Right lobe of liver (tissue), 6 donors: ENCODE data around the gene FBXL17. TPM values are rescaled to one million over a fixed set of nuclear protein-coding genes. Genes with fewer than 3 reads are reported as not detected.
"Not testable (repeated sequence)": the region's sequence is repeated elsewhere in the genome, so short reads cannot be mapped to it uniquely, and the experiment has no call there.

Experiments
- ATAC-seq, 4 donors: fragments of 200-7000 bp; cut with Tn5 transposase; one replicate each; pipeline ENCODE4 v1.9.1; 2020; ENCODE audit warnings: mild to moderate bottlenecking in 4 of 4, moderate library complexity in 4 of 4
- DNase-seq, 3 donors: peaks; one replicate each; pipeline ENCODE4 v3.0.0-alpha.2; 2020
- H3K27ac ChIP-seq, 3 donors: fragments of 200-600 bp; one replicate each; pipeline ENCODE4 v1.8.0; 2022
- H3K27me3 ChIP-seq, 2 donors: fragments of 200-600 bp; one replicate each; pipeline ENCODE4 v1.8.0; 2022
- H3K36me3 ChIP-seq, 4 donors: fragments of 200-600 bp; sonication (generic) in 1 of 4; one replicate each; pipeline versions ENCODE4 v1.5.1 to v1.8.0; 2017 to 2022; ENCODE audit warnings: control low read depth in 1 of 4
- H3K4me1 ChIP-seq, 4 donors: fragments of 200-600 bp; sonication (generic) in 1 of 4; one replicate each; pipeline versions ENCODE4 v1.5.1 to v1.8.0; 2017 to 2022; ENCODE audit warnings: control low read depth in 1 of 4
- H3K4me3 ChIP-seq, 3 donors: fragments of 200-600 bp; one replicate each; pipeline ENCODE4 v1.8.0; 2022
- H3K9me3 ChIP-seq, 4 donors: fragments of 200-600 bp; sonication (generic) in 1 of 4; one replicate each; pipeline versions ENCODE4 v1.5.1 to v1.8.0; 2017 to 2022; ENCODE audit warnings: control low read depth in 1 of 4
- POLR2A ChIP-seq: fragments of 450-650 bp; IDR thresholded peaks from one replicate; pipeline ENCODE4 v1.6.1; 2017; ENCODE audit warnings: antibody characterized with exemption, mild to moderate bottlenecking
- WGBS: methylation state at CpG from one replicate; pipeline ENCODE4 v1.1.6; 2018; ENCODE audit warnings: low coverage, low lambda C conversion rate; ENCODE audit not compliant: insufficient coverage; ENCODE audit errors: missing lambda C conversion rate; 5-methylcytosine and 5-hydroxymethylcytosine counted together
- intact Hi-C, 2 donors: fragments of 100-400 bp; cut with DNase I; formaldehyde crosslinking; loops; one replicate each; pipeline versions ENCODE4 v1.11.2 to v1.14.1; 2022
- total RNA-seq, 6 experiments: library from RNA; depleted of rRNA in 2 of 6; stranded (reverse); fragments of >200 nt in 2 of 6; fragmentation: NEBNext Ultra II Directional in 3 of 6; extraction: Animal tissue kit (Norgen Biotek cat#: 25700) in 3 of 6; gene quantifications; one replicate each; pipeline versions ENCODE4 v1.1.0 to v1.2.4, GENCODE V29; 2016 to 2023
- TF ChIP-seq, protein P1 (sequence below), 4 donors: fragments of 200-600 bp in 3 of 4; fragments of 450-650 bp in 1 of 4; IDR thresholded peaks; one replicate each; pipeline versions ENCODE4 v1.5.1 to v1.8.0; 2016 to 2022; ENCODE audit warnings: antibody characterized with exemption in 4 of 4, mild to moderate bottlenecking in 2 of 4
- donor health status: DM: no; HTN: yes; CAD: no.
- donor health status: DM: no; HTN: no; CAD: no.
- donor health status: DM: no; HTN: no; CAD: no.
- donor health status: DM: no; HTN: yes; CAD: no.
- donor health status: DM: no; HTN: yes; CAD: no.

Gene FBXL17
- total RNA-seq, 6 experiments from 2014 or later: 7.7 to 10.6 (median 9.1) TPM

DNA sequence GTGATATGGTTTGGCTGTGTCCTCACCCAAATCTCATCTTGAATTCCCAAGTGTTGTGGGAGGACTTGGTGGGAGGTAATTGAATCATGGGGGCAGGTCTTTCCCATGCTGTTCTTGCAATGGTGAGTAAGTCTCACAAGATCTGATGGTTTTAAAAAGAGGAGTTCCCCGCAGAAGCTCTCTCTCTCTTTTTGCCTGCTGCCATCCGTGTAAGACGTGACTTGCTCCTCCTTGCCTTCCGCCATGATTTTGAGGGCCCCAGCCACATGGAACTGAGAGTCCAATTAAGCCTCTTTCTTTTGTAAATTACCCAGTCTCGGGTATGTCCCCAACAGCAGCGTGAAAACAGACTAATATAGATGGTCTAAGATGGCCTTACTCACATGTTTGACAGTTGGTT, 210.1 kb downstream of the FBXL17 start:
- Histone ChIP-seq H3K4me3 (no peak overlapping the region), H3K4me1 (no peaks in the 10 kb centered on the region), H3K36me3 (no peaks in the 10 kb centered on the region), H3K27me3 (no peaks in the 10 kb centered on the region), H3K9me3 (no peaks in the 10 kb centered on the region), H3K27ac (no peak overlapping the region)
- DNase-seq (no peak), ATAC-seq (no peak)
- intact Hi-C loops: no loop called here
- WGBS: 91% methylated on average over 4 of the region's 6 CpGs
- TF ChIP-seq, protein P1, sequence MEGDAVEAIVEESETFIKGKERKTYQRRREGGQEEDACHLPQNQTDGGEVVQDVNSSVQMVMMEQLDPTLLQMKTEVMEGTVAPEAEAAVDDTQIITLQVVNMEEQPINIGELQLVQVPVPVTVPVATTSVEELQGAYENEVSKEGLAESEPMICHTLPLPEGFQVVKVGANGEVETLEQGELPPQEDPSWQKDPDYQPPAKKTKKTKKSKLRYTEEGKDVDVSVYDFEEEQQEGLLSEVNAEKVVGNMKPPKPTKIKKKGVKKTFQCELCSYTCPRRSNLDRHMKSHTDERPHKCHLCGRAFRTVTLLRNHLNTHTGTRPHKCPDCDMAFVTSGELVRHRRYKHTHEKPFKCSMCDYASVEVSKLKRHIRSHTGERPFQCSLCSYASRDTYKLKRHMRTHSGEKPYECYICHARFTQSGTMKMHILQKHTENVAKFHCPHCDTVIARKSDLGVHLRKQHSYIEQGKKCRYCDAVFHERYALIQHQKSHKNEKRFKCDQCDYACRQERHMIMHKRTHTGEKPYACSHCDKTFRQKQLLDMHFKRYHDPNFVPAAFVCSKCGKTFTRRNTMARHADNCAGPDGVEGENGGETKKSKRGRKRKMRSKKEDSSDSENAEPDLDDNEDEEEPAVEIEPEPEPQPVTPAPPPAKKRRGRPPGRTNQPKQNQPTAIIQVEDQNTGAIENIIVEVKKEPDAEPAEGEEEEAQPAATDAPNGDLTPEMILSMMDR (IDR thresholded peaks at IDR 0.05): no peak
- no peak for TF ChIP-seq POLR2A

DNA sequence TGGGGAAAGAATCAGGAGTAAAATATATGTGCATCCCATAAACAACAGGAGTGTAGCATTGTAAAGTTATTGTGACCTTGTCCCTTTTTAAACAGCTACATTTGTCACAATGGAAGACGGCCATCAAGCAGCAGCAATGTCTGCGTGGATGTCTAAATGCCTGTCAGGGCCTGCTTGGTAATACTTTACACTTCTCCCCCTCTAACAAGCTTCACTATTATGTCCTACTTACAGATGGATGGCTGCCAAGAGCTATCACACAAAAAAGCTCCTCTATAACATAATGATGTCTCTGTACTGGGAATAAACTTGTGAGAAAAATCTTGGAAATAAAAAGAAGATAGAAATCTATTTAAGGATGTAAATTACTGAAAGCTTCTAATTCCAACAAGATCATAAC, 213.0 kb downstream of the FBXL17 start:
- H3K4me1 ChIP-seq: no peaks in the 10 kb centered on the region
- DNase-seq (no peak), ATAC-seq (no peak)
- no peak for TF ChIP-seq POLR2A
- TF ChIP-seq, protein P1 (IDR thresholded peaks at IDR 0.05): no peak
- no peaks in the 10 kb centered on the region for H3K9me3 ChIP-seq
- no peaks in the 10 kb centered on the region for H3K27me3 ChIP-seq
- no peaks in the 10 kb centered on the region for H3K36me3 ChIP-seq
- intact Hi-C loops: no loop called here
- no peak overlapping the region for H3K27ac ChIP-seq
- no peak overlapping the region for H3K4me3 ChIP-seq
- 100% methylated on average over 2 of the region's 2 CpGs for whole genome bisulfite sequencing

DNA sequence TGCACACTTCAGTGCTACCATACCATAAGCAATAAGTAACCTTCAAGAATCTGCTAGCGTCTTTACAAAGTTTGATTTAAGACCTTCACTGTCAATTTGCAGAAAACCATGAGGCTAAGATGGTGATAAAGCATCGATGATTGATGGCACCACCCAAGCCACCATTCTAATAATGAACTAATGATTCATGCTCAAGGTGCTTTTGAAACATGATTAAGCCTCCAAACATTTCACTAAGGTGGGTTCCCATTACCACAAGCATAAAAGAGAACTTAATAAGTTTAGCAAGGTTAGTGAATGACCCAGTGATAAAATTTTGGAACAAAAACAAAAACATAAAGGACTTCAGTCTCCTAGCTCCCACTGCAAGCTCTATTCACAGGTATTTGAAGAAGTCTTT, 214.7 kb downstream of the FBXL17 start:
- Histone ChIP-seq H3K27me3 (no peaks in the 10 kb centered on the region), H3K27ac (no peak overlapping the region), H3K36me3 (no peaks in the 10 kb centered on the region), H3K4me1 (no peaks in the 10 kb centered on the region), H3K9me3 (no peaks in the 10 kb centered on the region), H3K4me3 (no peak overlapping the region)
- ATAC-seq: no peak
- intact Hi-C loops: no loop called here
- no peak for TF ChIP-seq POLR2A
- TF ChIP-seq, protein P1 (IDR thresholded peaks at IDR 0.05): no peak
- no peak for DNase-seq
- 88% methylated on average over 2 of the region's 2 CpGs for WGBS

DNA sequence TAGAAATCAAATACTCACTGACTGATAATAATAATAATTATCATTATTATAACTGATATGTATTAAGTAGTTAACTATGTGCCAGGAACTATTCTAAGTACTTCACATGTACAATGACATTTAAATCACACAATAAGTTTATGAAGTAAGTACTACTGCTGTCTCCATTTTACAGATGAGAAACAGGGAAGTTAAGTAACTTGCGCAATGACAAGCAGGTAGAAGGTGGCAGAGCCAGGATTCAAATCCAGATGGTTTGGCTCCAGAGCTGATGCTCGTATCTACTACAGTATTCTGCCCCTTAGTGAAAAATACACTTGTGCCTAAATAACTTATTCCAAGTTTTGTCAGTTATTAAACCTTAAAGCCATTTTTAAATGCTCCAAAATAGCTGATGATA, 217.3 kb downstream of the FBXL17 start:
- Histone ChIP-seq H3K36me3 (no peaks in the 10 kb centered on the region), H3K4me3 (no peak overlapping the region), H3K27ac (no peak overlapping the region), H3K27me3 (no peaks in the 10 kb centered on the region), H3K4me1 (no peaks in the 10 kb centered on the region), H3K9me3 (no peaks in the 10 kb centered on the region)
- ATAC-seq (no peak), DNase-seq (no peak)
- intact Hi-C loops: no loop called here
- TF ChIP-seq, protein P1 (IDR thresholded peaks at IDR 0.05): no peak
- TF ChIP-seq POLR2A: no peak
- 77% methylated on average over 2 of the region's 2 CpGs for WGBS

DNA sequence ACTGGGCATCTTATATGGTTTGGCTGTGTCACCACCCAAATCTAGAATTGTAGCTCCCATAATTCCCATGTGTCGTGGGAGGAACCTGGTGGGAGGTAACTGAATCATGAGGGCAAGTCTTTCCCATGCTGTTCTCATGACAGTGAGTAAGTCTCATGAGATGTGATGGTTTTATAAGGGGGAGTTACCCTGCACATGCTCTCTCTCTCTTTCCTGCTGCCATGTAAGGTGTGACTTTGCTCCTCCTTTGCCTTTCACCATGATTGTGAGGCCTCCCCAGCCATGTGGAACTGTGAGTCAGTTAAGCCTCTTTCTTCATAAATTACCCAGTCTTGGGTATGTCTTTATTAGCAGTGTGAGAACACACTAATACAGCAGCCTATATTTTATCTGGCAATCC, 229.0 kb downstream of the FBXL17 start:
- ATAC-seq, H3K4me3 ChIP-seq, H3K27me3 ChIP-seq, H3K4me1 ChIP-seq, H3K36me3 ChIP-seq, H3K27ac ChIP-seq, DNase-seq, H3K9me3 ChIP-seq, intact Hi-C loops: not testable (repeated sequence)
- WGBS: 100% methylated on average over 1 of the region's 1 CpG
